ENCODE data around the gene NQO2.
"Not testable (repeated sequence)": the region's sequence is repeated elsewhere in the genome, so short reads cannot be mapped to it uniquely, and the experiment has no call there.

NQO2 gene

GRCh38 chr6:2970034-2970685 is 29.5 kb upstream of the NQO2 start:
- peak; percentile 42 for DNase-seq (ENCODE audit: low spot score)

DNA sequence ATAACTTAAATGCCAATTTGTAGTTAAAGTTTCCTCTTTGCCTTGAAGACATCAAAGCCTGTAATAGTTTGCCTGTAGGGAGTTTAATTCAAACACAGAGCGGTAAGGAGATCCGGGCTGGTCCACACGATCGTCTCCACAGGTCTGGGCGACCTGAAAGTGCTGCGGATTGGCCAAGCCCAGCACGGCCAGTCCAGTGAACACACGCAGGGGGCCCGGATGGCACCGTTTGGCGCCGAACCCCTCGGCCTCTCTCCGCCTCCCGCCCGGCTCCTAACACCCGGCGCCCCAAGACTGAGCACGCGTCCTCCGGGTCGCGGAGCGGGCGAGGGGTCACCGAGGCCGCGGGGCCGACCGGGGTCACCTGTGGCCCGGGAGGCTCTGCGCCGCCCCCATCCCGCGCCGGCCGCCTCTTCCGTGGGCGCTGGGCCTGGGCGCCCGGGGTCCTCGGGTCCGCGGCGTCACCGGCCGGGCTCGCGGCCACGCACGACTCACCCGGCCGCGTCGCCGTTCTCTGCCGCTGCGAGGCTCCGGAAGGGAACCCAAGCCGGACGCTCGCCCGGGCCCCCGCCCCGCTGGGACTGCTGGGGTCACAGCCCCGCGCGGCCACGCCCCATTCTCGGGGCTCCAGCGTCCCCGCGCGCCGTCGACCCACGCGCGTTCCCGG is 28.8 kb upstream of the NQO2 start:
- peak; percentile 70 for DNase-seq (ENCODE audit: low spot score)

GRCh38 chr6:2971420-2972218 is 28.1 kb upstream of the NQO2 start, which contains the start of gene SERPINB6:
SERPINB6 (minus strand) TSS chr6:2971567; CDS start chr6:2959332, 12,235 bp downstream.
- peak; percentile 81 for DNase-seq (ENCODE audit: low spot score)

GRCh38 chr6:2972219-2972487 is 27.5 kb upstream of the NQO2 start:
- DNase-seq (ENCODE audit: low spot score), result not testable (repeated sequence)

DNA sequence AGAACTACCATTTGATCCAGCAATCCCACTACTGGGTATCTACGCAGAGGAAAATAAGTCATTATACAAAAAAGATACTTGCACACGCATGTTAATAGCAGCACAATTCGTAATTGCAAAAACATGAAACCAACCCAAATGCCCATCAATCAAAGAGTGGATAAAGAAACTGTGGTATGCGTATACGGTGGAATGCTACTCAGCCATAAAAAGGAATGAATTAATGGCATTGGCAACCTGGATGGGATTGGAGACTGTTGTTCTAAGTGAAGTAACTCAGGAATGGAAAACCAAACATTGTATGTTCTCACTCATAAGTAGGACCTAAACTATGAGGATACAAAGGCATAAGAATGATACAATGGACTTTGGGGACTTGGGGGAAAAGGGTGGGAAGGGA is 27.0 kb upstream of the NQO2 start:
- not testable (repeated sequence) for DNase-seq (ENCODE audit: low spot score)

GRCh38 chr6:2973180-2973579 is 26.5 kb upstream of the NQO2 start:
- DNase-seq (ENCODE audit: low spot score), result not testable (repeated sequence)

DNA sequence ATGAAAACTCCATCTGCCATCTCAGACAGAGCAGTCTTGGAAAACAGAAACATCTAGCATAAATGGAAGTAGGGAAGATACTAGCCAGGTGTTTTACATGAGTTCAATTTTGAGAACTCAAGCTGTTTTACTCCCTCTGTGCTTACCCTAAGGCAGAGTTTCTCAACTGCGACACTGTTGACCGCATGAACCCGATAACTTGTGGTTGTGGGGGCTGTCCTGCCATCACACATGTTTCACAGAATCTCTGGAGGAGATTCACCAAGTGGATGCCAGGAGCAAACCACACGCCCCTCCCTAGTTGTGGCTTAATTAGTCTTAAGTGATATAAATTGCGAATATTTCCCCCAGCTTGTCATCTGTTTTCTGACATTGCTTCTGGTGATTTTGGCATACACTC is 26.0 kb upstream of the NQO2 start:
- no peak for DNase-seq (ENCODE audit: low spot score)

DNA sequence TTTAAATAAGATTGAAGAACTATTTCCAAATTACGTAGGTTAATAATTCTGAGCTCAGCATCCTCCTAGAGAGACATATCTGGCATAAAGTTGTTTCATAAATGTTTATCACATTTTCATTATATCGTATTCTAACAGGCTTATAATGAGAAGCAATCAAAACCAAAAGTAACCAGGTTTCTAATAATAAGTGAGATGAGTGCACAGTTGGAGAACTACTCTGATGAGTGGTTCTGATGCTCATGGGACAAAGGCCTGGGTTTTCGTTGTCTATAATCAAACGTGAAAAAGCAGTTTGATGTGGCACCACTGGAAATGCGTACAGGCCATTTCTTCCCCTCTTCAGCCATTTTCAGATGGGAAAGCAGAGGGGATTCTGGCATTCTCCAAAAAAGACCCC is 23.6 kb upstream of the NQO2 start:
- no peak for DNase-seq (ENCODE audit: low spot score)

DNA sequence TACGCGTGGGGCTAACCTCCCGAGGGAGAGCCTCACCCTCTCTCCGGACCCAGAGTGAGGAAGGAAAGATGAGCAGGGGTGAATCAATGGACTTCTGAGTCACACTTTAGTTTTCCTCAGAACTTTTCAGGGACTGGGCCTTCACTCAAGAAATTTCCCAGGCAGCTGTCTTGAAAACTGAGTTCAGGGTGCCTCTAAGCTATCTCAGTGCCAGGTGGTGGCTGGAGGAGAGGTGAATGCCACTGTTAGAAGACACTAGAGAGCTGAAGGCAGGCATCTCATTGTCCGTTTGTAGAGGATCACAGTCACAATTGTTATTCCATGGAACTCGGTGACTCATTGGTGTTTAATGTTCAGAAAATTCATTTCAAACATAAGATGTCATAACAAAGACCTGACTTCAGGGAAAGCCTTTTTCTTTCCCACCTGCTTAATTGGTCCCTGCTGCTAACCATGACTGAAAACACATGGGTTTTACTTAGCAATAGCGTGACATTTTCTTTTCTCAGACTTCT is 23.1 kb upstream of the NQO2 start:
- no peak for DNase-seq (ENCODE audit: low spot score)

DNA sequence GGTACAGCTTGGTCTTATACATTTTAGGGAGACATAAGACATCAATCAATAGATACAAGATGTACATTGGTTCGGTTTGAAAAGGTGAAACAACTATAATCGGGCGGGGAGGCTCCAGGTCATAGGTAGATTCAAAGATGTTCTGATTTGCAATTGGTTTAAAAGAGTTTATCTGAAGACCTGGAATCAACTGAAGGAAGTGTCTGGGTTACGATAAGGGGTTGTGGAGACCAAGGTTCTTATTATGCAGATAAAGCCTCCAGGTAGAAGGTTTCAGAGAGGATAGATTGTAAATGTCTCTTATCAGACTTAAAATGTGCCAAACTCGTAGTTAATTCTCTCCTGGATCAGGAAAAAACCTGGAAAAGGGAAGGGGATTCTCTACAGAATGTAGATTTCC is 22.4 kb upstream of the NQO2 start:
- no peak for DNase-seq (ENCODE audit: low spot score)

DNA sequence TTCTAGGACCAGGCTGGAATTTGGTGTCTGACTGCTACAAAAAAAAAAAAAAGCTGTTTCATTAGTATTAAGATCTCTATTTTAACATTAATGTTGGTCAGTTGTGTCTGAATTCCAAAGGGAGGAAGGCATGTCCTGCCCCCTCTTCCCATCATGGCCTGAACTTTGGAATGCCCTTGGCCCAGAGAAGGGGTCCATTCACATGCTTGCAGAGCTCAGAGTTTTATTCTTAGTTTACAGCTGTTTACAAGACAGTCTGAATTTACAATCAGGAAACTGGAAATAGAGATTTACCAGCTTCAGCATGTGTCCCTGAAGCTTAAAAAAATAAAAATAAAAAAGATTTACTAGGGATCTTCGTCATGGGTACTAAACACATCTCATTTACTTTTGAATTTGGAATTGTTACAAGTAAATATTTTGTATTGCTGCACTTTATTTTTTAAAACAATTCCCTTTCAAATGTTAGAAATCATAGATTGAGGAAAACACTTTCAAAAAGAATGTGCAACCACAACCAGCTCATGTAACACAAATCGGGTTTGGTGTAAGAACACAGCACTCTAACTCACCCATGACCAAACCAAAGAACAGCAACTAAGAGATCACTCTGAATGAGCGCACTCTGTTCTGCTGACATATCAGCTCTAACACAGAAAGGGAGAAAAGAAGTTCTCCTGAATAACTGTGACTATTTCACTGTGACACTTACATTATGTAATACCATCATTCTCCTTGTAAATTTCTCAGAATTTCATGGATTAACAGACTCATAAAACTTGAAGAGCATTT is 21.7 kb upstream of the NQO2 start:
- no peak for DNase-seq (ENCODE audit: low spot score)

GRCh38 chr6:2978923-2979322 is 20.8 kb upstream of the NQO2 start:
- DNase-seq (ENCODE audit: low spot score), result no peak

DNA sequence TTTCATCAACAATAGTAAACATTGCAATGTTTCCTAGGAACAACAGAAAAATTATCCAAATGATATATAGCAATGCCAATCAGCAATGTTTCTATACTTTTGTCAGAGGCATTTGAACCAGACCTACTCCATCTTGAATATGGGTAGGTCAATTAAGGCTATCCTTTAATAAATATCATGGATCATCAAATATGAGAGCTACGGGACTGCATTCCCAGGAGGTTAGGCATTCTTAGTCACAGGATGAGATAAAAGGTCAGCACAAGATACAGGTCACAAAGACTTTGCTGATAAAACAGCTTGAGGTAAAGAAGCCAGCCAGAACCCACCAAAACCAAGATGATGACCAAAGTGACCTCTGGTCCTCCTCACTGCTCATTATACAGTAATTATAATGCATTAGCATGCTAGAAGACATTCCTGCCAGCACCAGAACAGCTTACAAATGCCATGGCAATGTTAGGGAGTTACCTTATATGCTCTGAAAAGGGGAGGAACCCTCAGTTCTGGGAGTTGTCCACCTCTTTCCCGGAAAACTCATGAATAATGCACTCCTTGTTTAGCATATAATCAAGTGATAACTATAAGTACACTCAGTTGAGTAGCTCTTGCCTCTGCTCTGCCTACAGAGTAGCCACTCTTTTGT is 19.8 kb upstream of the NQO2 start:
- DNase-seq (ENCODE audit: low spot score), result no peak

- no peak for DNase-seq (ENCODE audit: low spot score)
Observed at GRCh38 chr6:2980465-2980855, 19.2 kb upstream of the NQO2 start.

- no peak for DNase-seq (ENCODE audit: low spot score)
Observed at GRCh38 chr6:2982426-2983117, 17.1 kb upstream of the NQO2 start.

DNA sequence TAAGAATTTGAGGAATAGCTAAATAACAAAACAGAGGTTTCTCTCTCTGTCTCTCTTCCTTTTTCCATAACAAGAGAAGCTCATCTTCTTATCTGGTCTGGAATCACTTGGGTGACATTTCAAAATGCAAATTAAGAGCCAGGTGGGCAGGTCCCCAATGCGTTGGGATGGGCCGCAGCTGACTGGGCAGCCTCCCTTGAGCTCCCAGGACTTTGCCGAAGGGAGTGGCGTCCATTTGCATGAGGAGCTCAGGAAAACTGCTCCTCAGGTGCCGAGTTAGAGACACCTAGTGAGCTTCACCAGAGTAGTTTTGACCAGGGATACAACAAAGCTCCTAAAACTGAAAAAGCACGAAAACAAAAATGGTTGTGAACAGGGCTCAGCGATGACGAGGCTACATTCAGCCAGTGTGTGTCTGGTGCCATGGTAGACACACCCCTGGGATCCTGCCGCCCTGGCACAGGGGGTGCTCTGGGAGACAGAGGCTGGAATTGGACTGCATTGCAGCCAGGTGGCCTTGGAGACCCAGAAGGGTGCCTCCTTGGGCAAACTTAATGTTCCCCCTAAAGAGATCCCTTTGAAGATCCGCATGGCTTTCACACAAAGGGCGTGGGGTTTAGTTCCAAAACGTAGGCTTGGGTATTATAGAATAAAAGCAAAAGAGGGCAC is 14.8 kb upstream of the NQO2 start:
- DNase-seq (ENCODE audit: low spot score), result no peak

DNA sequence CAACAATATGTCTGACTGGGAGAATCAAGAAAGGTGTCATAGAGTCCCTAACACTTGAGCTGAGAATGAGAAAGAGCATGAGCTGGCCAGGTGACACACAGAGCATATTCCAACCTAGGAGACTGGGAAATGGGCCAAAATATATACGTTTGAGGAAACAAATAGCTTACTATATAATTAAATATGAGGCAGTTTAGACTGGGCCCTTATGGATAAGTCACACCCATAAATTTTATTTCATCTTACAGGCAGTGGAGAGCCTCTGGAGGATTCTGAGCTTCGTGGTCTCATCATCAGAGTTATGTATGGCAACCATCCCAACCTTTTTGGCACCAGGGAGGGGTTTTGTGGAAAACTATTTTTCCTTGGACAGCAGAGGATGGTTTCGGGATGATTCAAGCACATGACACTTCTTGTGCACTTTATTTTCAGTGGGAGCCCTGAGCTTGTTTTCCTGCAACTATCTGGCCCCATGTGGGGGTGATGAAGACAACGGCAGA is 12.9 kb upstream of the NQO2 start:
- DNase-seq (ENCODE audit: low spot score), result no peak

- DNase-seq (ENCODE audit: low spot score), result no peak
Observed at GRCh38 chr6:2988094-2988425, 11.6 kb upstream of the NQO2 start.

DNA sequence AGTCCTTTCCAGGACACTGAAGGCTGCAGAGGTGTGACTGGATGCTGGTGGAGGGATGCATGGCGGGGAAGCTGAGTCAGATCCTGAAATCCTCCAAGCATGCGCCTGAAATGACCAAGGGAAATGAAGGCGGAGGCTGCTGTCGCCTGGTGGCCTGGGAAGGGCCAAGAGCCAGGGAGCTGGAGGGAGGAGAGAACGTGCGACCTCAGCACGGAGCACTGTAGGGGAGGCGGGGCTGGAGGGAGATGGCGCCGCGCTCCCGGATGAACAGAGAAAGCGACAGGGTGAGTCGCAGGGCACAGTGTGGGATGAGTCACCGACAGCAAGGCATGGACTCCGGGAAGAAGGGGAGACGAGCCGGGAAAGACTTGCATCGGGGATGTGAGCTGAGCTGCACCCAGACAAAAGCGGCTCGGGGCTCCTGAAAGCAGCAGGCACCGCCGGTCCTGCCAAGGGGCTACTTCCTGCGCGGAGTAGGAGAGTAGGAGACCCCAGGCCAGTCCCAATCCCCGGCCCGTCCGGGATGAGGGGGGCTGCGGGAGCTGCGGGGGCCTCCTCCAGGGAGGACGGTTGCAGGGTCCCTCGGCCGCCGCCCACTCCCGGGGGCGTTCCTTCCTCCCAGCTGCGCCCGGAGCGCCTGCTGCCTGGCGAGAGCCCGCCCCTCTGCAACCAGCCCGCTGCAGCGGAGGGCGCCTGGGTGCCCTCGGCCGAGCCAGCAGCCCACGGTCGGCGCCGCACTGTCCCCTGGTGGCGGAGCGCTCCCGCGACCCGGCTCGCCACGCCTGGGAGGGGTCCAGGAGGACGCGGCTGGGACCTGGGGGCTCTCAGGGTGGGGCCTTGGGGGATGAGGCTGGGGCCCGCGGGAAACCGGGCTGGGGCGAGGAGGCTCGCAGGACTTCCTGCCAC is 11.0 kb upstream of the NQO2 start:
- peak; percentile 96 for DNase-seq (ENCODE audit: low spot score)
